Measurements from ENCODE around the gene NDUFB11. TPM values are rescaled to one million over a fixed set of nuclear protein-coding genes. Genes with fewer than 3 reads are reported as not detected.

Gene NDUFB11
- total RNA-seq, 1 donor from 2014 or later: 63.8 TPM

GRCh38 chrX:47101206-47101605 is 43.3 kb downstream of the NDUFB11 start:
- H3K27ac ChIP-seq: no peak overlapping the region
- intact Hi-C loops (cut with DNase I): no loop called here
- no peaks in the 10 kb centered on the region for H3K36me3 ChIP-seq
- no peak for DNase-seq (ENCODE audit: extremely low spot score in 2 of 2)
- no peaks in the 10 kb centered on the region for H3K27me3 ChIP-seq
- no peak overlapping the region for H3K4me3 ChIP-seq
- H3K4me1 ChIP-seq: no peaks in the 10 kb centered on the region
- H3K9me3 ChIP-seq: no peaks in the 10 kb centered on the region
- TF ChIP-seq POLR2A (IDR thresholded peaks at IDR 0.05): no peak
- no peak for TF ChIP-seq POLR2AphosphoS5 (IDR thresholded peaks at IDR 0.05; ENCODE audit: insufficient read depth in 1 of 2, low read depth in 1 of 2)
- TF ChIP-seq CTCF (IDR thresholded peaks at IDR 0.05): no peak

GRCh38 chrX:47098338-47099094 is 46.0 kb downstream of the NDUFB11 start:
- DNase-seq (ENCODE audit: extremely low spot score in 2 of 2): no peak
- H3K9me3 ChIP-seq: no peaks in the 10 kb centered on the region
- no peak overlapping the region for H3K27ac ChIP-seq
- H3K36me3 ChIP-seq: no peaks in the 10 kb centered on the region
- intact Hi-C loops (cut with DNase I): no loop called here
- no peaks in the 10 kb centered on the region for H3K4me1 ChIP-seq
- no peak overlapping the region for H3K4me3 ChIP-seq
- TF ChIP-seq CTCF (IDR thresholded peaks at IDR 0.05): no peak
- TF ChIP-seq POLR2A (IDR thresholded peaks at IDR 0.05): no peak
- TF ChIP-seq POLR2AphosphoS5 (IDR thresholded peaks at IDR 0.05; ENCODE audit: insufficient read depth in 1 of 2, low read depth in 1 of 2): no peak
- H3K27me3 ChIP-seq: no peaks in the 10 kb centered on the region

- Histone ChIP-seq H3K9me3 (no peaks in the 10 kb centered on the region), H3K36me3 (no peaks in the 10 kb centered on the region), H3K27ac (no peak overlapping the region), H3K4me3 (no peak overlapping the region), H3K27me3 (no peaks in the 10 kb centered on the region), H3K4me1 (no peaks in the 10 kb centered on the region)
- no peak for TF ChIP-seq POLR2A (IDR thresholded peaks at IDR 0.05)
- no peak for TF ChIP-seq POLR2AphosphoS5 (IDR thresholded peaks at IDR 0.05; ENCODE audit: insufficient read depth in 1 of 2, low read depth in 1 of 2)
- no peak for TF ChIP-seq CTCF (IDR thresholded peaks at IDR 0.05)
- intact Hi-C loops (cut with DNase I): no loop called here
- DNase-seq (ENCODE audit: extremely low spot score in 2 of 2): no peak
These were observed 47.5 kb downstream of the NDUFB11 start for GRCh38 chrX:47097018-47097417.

- no peaks in the 10 kb centered on the region for H3K4me1 ChIP-seq
- H3K4me3 ChIP-seq: no peak overlapping the region
- no peak overlapping the region for H3K27ac ChIP-seq
- TF ChIP-seq POLR2AphosphoS5 (IDR thresholded peaks at IDR 0.05; ENCODE audit: insufficient read depth in 1 of 2, low read depth in 1 of 2) (no peak), CTCF (IDR thresholded peaks at IDR 0.05) (no peak), POLR2A (IDR thresholded peaks at IDR 0.05) (no peak)
- no peak for DNase-seq (ENCODE audit: extremely low spot score in 2 of 2)
- no peaks in the 10 kb centered on the region for H3K9me3 ChIP-seq
- intact Hi-C loops (cut with DNase I): no loop called here
- H3K36me3 ChIP-seq: no peaks in the 10 kb centered on the region
- no peaks in the 10 kb centered on the region for H3K27me3 ChIP-seq
These were observed 50.6 kb downstream of the NDUFB11 start for GRCh38 chrX:47093860-47094259.

- Histone ChIP-seq H3K36me3 (no peaks in the 10 kb centered on the region), H3K4me1 (no peaks in the 10 kb centered on the region), H3K4me3 (no peak overlapping the region), H3K27me3 (no peaks in the 10 kb centered on the region), H3K27ac (no peak overlapping the region), H3K9me3 (no peaks in the 10 kb centered on the region)
- intact Hi-C loops (cut with DNase I): no loop called here
- DNase-seq (ENCODE audit: extremely low spot score in 2 of 2): no peak
- TF ChIP-seq POLR2A (IDR thresholded peaks at IDR 0.05): no peak
- no peak for TF ChIP-seq POLR2AphosphoS5 (IDR thresholded peaks at IDR 0.05; ENCODE audit: insufficient read depth in 1 of 2, low read depth in 1 of 2)
- peak in 1 of 3 experiments; percentile 14 for TF ChIP-seq CTCF (IDR thresholded peaks at IDR 0.05)
These were observed 51.3 kb downstream of the NDUFB11 start for GRCh38 chrX:47093248-47093647.

All from vagina (tissue), 2 donors.